ENCODE results near the gene CRYZL1.

DNA sequence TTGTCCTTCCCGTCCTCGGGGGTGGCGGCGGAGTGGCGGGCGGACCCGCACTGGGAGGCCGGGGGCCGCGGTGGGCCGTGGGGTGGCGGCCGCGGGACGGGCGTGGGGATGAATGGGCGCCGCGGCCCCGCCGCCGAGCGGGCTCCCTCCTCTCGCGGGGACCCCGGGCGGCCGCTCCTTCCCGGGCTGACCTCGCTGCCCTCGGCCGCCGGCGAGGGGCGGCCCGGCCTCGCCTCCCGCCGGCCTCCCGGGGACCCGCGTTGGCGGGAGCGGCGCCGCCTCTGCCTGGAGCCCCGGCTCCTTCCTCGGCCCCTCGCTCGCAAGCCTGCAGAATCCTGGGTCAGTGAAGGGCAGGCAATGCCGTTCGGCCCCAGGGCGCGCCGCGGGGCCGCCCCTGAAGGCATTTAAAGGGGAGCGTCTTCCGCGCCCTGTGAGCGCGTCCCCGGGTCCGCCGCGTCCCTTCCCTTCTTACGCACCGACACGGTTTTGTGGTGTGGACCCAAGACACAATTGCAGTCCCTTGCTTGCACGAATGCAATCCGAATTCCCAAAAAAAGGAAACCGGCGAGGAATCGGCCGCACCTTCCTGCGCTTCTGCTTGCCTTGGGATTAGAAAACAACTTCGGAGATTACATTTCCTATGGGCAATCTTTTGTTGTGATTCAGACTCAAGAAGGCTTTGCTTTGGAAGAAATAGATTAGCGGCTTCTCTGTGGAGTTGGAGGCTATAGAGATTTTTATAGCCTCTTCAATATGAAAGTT lies 1.5 kb upstream of the CRYZL1 start:
- TF ChIP-seq, protein P1, sequence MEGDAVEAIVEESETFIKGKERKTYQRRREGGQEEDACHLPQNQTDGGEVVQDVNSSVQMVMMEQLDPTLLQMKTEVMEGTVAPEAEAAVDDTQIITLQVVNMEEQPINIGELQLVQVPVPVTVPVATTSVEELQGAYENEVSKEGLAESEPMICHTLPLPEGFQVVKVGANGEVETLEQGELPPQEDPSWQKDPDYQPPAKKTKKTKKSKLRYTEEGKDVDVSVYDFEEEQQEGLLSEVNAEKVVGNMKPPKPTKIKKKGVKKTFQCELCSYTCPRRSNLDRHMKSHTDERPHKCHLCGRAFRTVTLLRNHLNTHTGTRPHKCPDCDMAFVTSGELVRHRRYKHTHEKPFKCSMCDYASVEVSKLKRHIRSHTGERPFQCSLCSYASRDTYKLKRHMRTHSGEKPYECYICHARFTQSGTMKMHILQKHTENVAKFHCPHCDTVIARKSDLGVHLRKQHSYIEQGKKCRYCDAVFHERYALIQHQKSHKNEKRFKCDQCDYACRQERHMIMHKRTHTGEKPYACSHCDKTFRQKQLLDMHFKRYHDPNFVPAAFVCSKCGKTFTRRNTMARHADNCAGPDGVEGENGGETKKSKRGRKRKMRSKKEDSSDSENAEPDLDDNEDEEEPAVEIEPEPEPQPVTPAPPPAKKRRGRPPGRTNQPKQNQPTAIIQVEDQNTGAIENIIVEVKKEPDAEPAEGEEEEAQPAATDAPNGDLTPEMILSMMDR (IDR thresholded peaks at IDR 0.05; ENCODE audit: borderline replicate concordance, extremely low read depth, low read length, poor library complexity, severe bottlenecking) = no peak
- TF ChIP-seq EZH2 (IDR thresholded peaks at IDR 0.05; ENCODE audit: borderline replicate concordance, low read depth, low read length, severe bottlenecking) = peak; percentile 63
